Measurements from ENCODE around the gene GP9. TPM values are rescaled to one million over a fixed set of nuclear protein-coding genes. Genes with fewer than 3 reads are reported as not detected.
A peak's percentile ranks its signal among the peaks of the same experiment; 100 is the strongest.
"Not testable (repeated sequence)": the region's sequence is repeated elsewhere in the genome, so short reads cannot be mapped to it uniquely, and the experiment has no call there.

Gene GP9
- total RNA-seq, 1 donor: 28.1 TPM

DNA sequence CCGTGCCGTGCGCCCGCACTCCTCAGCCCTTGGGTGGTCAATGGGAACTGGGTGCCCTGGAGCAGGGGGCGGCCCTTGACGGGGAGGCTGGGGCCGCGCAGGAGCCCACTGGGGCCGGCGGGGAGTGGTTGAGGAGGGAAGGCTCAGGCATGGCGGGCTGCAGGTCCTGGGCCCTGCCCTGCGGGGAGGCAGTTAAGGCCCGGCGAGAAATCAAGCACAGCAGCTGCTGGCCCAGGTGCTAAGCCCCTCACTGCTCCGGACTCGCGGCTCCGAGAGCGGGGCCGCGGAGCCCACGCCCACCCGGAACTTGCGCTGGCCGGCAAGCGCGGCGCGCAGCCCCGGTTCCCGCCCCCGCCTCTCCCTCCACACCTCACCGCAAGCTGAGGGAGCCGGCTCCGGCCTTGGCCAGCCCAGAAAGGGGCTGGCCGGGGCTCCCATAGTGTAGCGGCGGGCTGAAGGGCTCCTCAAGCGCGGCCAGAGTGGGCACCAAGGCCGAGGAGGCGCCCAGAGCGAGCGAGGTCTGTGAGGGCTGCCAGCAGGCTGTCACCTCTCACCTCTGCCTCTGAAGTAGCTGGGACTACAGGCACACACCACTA lies 7.8 kb downstream of the GP9 start:
- Histone ChIP-seq H3K4me3 (ENCODE audit: low read length) (peak overlapping the region; percentile 18), H3K4me1 (ENCODE audit: insufficient read depth, low read length) (peaks cover 16% of the 10 kb centered on the region), H3K9me3 (ENCODE audit: low read depth, low read length) (no peaks in the 10 kb centered on the region), H3K27me3 (ENCODE audit: insufficient read depth, low read length) (no peaks in the 10 kb centered on the region)

DNA sequence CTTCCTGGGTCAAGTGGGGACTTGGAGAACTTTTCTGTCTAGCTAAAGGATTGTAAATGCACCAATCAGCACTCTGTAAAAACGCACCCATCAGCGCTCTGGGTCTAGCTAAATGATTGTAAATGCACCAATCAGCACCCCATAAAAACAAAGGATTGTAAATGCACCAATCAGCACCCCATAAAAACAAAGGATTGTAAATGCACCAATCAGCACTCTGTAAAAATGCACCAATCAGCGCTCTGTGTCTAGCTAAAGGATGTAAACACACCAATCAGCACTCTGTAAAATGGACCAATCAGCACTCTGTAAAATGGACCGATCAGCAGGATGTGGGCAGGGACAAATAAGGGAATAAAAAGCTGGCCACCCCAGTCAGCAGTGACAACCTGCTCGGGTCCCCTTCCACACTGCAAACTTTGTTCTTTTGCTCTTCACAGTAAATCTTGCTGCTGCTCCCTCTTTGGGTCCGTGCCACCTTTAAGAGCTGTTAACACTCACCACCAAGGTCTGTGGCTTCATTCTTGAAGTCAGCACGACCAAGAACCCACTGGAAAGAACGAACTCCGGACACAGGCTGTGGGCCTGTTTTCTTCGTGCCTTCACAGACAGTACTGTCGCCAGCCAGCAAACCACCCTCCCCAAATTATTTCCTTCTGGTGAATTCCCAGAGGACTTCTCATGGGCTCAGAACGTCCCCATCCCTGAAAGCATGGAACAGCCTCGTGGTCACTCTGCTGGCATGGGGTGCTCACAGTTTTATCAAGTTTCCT lies 8.9 kb downstream of the GP9 start:
- H3K27me3 ChIP-seq (ENCODE audit: insufficient read depth, low read length); H3K9me3 ChIP-seq (ENCODE audit: low read depth, low read length): not testable (repeated sequence)
- peaks cover 16% of the 10 kb centered on the region for H3K4me1 ChIP-seq (ENCODE audit: insufficient read depth, low read length)

DNA sequence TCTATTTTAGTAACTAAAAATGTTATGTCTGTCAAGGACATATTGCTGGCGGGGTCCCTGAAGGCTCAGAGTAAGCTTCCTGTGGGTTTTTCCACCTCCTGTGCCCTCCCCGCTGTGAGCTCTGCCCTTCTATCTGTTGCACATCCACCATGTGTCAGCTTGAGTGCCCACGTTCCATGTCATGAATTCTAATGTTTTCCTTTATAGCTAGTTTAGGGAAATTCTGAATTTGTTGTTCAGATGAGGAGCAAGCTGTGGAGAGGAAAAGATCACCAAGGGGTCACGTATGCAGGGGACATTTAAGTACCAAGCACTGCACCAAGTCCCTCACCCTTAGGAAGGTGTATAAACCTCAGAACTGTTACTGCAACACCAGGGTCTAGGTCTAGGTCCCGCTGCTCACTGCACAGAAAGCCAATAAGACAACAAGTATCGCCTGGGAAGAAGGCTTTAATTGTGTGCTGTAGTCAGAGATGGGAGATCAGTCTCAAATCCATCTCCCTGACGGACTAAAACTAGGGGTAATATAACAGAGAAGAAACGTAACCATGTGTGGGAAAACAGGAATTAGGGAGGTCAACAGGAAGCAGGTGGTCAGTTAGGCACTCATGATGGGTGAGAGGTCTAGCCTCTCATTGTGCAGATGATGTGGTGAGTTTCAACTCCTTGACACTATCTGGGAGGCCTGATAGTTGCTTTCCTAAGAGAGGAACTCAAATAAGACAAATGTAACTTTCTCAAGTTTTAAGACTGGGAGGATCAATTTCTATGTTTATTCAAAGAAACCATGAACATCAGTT lies 9.7 kb downstream of the GP9 start:
- H3K4me3 ChIP-seq (ENCODE audit: low read length): no peak overlapping the region
- no peaks in the 10 kb centered on the region for H3K27me3 ChIP-seq (ENCODE audit: insufficient read depth, low read length)
- no peaks in the 10 kb centered on the region for H3K9me3 ChIP-seq (ENCODE audit: low read depth, low read length)
- peaks cover 16% of the 10 kb centered on the region for H3K4me1 ChIP-seq (ENCODE audit: insufficient read depth, low read length)

More for the DNA sequence above, 8.9 kb downstream of the GP9 start:
- H3K4me3 ChIP-seq (ENCODE audit: low read length): not testable (repeated sequence)

DNA sequence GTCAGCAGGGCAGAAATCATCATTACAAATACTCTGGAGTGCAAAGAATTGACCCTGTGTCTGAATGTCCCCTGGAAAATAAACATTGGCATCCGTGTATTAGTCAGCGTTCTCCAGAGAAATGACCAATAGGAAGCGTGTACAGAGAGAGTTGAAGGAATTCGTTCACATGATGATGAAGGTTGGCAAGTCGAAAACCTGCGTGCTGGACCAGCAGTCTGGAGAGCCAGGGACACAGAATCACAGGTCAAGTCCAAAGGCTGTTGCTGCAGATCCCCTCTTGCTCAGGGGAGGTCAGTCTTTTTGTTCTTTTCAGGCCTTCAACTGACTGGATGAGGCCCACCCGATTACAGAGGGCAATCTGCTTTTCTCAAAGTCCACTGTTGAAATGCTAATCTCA lies 16.6 kb downstream of the GP9 start:
- Histone ChIP-seq H3K4me1 (ENCODE audit: insufficient read depth, low read length) (peaks cover 4% of the 10 kb centered on the region), H3K9me3 (ENCODE audit: low read depth, low read length) (no peaks in the 10 kb centered on the region), H3K27me3 (ENCODE audit: insufficient read depth, low read length) (no peaks in the 10 kb centered on the region), H3K4me3 (ENCODE audit: low read length) (no peak overlapping the region)

DNA sequence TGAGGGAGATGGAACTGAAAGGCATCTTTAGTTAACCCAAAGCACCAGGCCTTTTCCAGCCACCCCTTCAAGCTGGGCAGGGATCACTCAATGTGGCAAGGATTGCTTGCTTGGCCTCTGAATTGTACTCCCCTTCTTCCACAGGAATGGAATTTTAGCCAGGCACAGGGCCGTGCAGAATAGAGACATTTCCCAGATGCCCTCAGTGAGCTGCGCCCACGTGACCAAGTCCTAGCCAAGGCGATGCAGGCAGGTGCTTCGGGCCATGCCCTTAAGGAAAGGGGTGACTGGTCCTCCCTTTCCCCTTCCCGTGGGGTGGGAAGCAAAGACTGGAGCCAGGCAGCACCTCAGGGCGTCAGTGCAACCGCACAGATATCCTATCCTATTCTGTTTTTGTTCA lies 17.9 kb downstream of the GP9 start:
- peaks cover 4% of the 10 kb centered on the region for H3K4me1 ChIP-seq (ENCODE audit: insufficient read depth, low read length)
- no peaks in the 10 kb centered on the region for H3K9me3 ChIP-seq (ENCODE audit: low read depth, low read length)
- no peaks in the 10 kb centered on the region for H3K27me3 ChIP-seq (ENCODE audit: insufficient read depth, low read length)
- H3K4me3 ChIP-seq (ENCODE audit: low read length): no peak overlapping the region

DNA sequence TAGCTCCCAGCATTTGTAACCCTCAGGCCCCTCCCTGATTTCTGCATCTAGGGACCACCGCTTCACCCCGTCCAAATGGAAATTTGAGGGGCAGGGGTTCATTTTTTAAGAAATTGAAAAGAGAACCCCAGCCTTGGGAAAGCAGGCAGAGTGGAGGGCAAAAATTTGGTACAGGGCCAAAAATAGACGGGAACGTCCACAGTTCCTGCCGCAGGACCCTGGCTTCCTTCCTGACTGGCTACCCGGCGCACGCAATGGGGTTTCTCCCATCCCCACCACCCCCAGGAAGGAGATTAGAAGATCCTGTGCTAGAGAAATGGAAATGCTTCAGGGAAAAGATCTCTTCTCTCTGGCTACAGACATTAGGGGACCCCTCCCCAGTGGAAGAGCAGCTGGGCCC lies 20.9 kb downstream of the GP9 start:
- Histone ChIP-seq H3K4me3 (ENCODE audit: low read length) (no peak overlapping the region), H3K4me1 (ENCODE audit: insufficient read depth, low read length) (peaks cover 4% of the 10 kb centered on the region), H3K27me3 (ENCODE audit: insufficient read depth, low read length) (no peaks in the 10 kb centered on the region), H3K9me3 (ENCODE audit: low read depth, low read length) (no peaks in the 10 kb centered on the region)

DNA sequence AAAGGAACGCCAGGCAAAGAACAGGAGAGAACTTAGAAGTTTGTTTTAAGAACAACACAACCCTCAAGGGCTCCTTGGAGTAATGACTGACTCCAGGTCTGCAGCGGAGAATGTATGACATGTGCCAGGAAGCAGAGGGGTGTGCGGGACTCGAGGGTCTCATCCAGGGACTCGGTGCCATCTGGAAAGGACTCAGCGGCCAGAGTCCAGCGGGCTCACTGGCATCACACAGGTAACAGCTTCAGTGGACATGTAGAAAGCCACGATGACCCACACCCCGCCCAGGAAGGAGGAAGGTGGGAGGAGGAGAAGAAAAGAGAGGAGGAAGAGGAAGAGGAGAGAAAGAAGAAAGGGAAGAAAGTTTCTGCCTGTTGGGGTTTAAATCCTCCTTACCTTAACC lies 21.4 kb downstream of the GP9 start:
- H3K4me1 ChIP-seq (ENCODE audit: insufficient read depth, low read length): peaks cover 4% of the 10 kb centered on the region
- H3K9me3 ChIP-seq (ENCODE audit: low read depth, low read length): no peaks in the 10 kb centered on the region
- H3K27me3 ChIP-seq (ENCODE audit: insufficient read depth, low read length): no peaks in the 10 kb centered on the region
- H3K4me3 ChIP-seq (ENCODE audit: low read length): no peak overlapping the region

DNA sequence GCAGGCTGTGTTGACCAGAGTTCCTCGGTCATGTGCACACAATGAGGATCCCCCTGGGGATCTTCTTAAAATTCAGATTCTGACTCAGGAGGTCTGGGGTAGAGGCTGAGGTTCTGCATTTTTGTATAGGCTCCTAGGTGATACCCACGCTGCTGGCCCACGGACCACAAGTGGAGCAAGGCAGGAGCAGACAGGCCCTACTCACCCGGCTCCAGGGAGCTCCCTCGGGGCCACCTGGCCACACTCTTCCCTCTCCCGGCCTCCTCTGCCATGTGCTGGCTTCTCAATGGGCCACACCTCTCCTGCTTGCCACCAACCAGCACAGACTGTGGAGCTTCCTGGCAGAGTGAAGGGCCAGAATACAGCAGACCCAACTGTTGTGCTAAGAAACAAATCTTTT lies 23.9 kb downstream of the GP9 start:
- no peaks in the 10 kb centered on the region for H3K9me3 ChIP-seq (ENCODE audit: low read depth, low read length)
- H3K4me3 ChIP-seq (ENCODE audit: low read length): no peak overlapping the region
- peaks cover 4% of the 10 kb centered on the region for H3K4me1 ChIP-seq (ENCODE audit: insufficient read depth, low read length)
- H3K27me3 ChIP-seq (ENCODE audit: insufficient read depth, low read length): no peaks in the 10 kb centered on the region

DNA sequence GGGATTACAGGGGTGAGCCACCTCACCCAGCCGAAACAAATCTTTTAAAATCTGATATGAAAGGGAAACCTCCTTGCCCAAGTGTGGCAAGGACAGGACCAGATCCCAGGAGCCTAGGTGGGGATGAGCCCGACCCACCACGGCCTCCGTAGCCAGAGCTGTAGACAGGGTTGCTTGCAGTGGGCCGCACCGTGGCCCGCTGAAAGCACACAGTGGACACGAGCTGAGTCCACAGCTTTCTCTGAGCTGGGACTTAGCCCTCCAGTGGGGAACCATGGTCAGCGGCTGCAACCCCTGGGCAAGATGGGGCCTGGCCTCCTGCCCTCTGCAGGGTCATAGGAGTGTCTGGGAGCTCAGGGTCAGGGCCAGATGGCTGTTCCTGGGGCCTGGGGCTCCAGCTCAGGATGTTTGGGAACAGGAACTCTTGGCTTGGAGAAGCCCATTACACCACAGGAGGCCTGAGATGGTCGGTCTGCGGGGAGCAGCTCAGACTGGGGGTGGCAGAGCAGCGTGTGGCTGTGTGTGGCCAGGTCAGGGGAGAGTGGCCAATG lies 24.7 kb downstream of the GP9 start:
- Histone ChIP-seq H3K27me3 (ENCODE audit: insufficient read depth, low read length) (no peaks in the 10 kb centered on the region), H3K4me1 (ENCODE audit: insufficient read depth, low read length) (peaks cover 4% of the 10 kb centered on the region), H3K9me3 (ENCODE audit: low read depth, low read length) (no peaks in the 10 kb centered on the region), H3K4me3 (ENCODE audit: low read length) (no peak overlapping the region)

DNA sequence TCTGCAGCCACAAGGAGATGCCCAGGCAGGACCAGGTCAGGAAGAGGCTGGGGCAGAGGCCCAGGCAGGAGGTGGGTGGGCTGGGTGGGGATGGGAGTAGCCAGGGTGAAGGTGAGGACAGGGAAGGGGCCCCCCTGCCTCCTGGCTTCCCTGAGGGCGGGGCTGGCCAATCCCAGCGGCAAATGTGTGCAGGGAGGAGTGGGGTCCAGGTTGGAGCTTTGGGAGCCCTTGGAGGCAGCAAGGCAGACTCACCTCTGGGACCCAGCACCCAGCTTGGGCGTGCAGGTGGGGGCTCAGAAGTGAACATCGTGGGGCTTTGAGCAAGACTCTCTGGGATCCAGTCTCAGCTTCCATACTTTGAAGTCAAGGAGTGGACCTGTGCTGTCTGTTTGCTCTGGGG lies 25.2 kb downstream of the GP9 start:
- Histone ChIP-seq H3K27me3 (ENCODE audit: insufficient read depth, low read length) (no peaks in the 10 kb centered on the region), H3K4me1 (ENCODE audit: insufficient read depth, low read length) (peaks cover 4% of the 10 kb centered on the region), H3K4me3 (ENCODE audit: low read length) (no peak overlapping the region), H3K9me3 (ENCODE audit: low read depth, low read length) (no peaks in the 10 kb centered on the region)

DNA sequence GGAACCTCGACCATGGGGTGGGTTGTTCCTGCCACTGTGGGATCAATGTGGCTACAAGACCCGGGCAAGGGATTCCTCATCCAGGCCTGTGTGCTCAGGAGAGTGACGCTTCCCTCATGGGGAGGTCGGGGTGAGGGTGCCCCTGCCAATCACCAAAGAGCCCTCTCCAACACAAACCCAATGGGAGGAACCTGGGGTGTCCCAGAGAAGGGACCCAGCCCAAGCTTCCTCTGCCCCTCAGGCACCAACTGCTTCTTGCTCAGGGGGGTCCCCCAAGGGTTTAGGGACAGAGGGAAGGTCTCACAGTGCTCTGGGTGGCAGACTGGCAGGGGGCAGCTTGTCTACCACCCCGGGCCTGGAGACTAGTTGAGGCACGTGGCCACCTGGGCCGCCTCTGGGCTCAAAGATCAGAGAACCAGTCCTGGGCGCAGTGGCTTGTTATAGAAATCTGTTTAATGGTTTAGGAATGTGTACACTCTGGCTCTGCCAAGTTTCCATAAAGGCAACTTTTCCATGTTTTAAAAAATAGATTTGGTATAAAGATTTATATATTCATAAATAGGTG lies 26.6 kb downstream of the GP9 start:
- Histone ChIP-seq H3K4me3 (ENCODE audit: low read length) (no peak overlapping the region), H3K9me3 (ENCODE audit: low read depth, low read length) (no peaks in the 10 kb centered on the region), H3K27me3 (ENCODE audit: insufficient read depth, low read length) (no peaks in the 10 kb centered on the region), H3K4me1 (ENCODE audit: insufficient read depth, low read length) (no peaks in the 10 kb centered on the region)

DNA sequence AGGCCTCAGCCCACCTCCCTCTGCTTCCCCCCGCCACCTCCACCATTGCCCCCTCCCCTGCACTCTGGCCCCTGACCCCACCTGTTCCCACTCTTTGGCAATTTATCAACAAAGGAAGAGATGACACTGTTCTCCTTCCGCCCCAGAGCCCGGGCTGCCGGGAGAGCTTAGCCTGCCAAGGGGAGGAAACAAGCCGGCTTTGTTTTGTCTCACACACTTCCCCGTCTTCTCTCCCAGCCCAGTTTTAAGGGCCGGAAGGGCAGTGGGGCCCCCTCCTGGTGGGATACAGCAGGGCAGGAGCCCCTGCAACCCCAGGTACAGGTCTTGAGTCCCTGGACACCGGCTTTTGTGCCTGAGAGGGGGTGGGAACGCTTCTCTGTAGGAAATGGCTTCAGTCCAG lies 27.3 kb downstream of the GP9 start:
- not testable (repeated sequence) for H3K9me3 ChIP-seq (ENCODE audit: low read depth, low read length); H3K4me1 ChIP-seq (ENCODE audit: insufficient read depth, low read length); H3K27me3 ChIP-seq (ENCODE audit: insufficient read depth, low read length); H3K4me3 ChIP-seq (ENCODE audit: low read length)

DNA sequence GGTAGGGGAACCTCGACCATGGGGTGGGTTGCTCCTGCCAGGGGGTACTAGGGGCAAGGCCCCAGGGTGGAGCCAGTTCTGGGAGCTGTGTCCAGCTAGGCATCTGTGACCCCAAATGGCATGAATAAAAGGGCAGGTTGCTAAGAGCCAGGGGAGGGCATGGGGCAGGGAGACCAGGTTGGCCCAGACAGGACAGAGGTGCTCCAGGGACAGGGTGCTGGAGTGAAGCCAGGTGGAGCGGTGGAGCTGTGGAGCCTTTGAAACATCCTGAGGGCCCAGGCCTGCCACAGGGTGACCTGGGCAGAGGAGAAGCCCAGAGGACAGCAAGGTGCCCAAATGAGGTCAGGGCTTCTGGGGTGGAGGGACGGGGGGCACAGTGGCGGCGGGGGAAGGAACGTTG lies 27.7 kb downstream of the GP9 start:
- not testable (repeated sequence) for H3K4me1 ChIP-seq (ENCODE audit: insufficient read depth, low read length); H3K9me3 ChIP-seq (ENCODE audit: low read depth, low read length); H3K4me3 ChIP-seq (ENCODE audit: low read length); H3K27me3 ChIP-seq (ENCODE audit: insufficient read depth, low read length)

DNA sequence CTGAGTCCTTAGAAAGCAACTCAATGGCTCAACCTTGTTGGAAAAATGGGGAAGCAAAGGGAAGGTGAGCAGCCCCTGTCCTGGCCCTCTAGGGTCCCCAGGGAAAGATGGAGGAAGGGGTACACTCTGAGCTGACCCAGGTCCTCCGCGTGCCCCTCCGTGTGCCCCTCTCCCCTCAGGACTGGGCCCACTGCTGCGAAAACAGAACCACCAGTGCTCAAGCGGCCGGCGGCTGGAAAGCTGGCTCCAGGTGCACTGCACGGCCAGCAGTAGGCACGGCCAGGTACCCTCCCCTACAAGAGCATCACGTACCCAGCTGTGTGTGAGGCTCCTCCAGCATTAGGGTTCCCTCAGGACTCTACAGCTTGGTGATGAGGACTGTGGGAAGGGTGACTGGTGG lies 34.7 kb downstream of the GP9 start:
- no peak overlapping the region for H3K4me3 ChIP-seq (ENCODE audit: low read length)
- H3K27me3 ChIP-seq (ENCODE audit: insufficient read depth, low read length): no peaks in the 10 kb centered on the region
- H3K4me1 ChIP-seq (ENCODE audit: insufficient read depth, low read length): no peaks in the 10 kb centered on the region
- H3K9me3 ChIP-seq (ENCODE audit: low read depth, low read length): no peaks in the 10 kb centered on the region

DNA sequence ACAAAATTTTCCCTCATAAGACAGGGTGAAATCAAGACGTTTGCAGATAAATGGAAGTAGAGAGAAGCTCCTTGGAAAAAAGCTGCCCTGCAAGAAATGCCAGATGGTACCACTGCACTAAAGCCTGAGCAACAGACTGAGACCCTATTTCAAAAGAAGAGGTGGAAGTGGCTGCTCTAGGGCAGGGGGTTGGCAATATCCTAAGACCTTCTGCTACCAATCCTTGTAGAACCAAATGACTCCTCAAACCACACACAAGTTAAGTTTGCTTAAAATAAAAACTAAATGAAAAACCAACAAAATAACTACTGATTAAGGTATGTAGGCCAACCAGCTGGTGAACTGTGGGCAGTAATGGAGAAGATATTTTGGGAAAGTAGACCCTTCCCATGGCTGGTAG lies 39.7 kb downstream of the GP9 start:
- Histone ChIP-seq H3K4me1 (ENCODE audit: insufficient read depth, low read length) (peaks cover 4% of the 10 kb centered on the region), H3K27me3 (ENCODE audit: insufficient read depth, low read length) (no peaks in the 10 kb centered on the region), H3K4me3 (ENCODE audit: low read length) (no peak overlapping the region), H3K9me3 (ENCODE audit: low read depth, low read length) (no peaks in the 10 kb centered on the region)

All from mononuclear cell (primary cell).